ENCODE data around the gene LMNTD2.

DNA sequence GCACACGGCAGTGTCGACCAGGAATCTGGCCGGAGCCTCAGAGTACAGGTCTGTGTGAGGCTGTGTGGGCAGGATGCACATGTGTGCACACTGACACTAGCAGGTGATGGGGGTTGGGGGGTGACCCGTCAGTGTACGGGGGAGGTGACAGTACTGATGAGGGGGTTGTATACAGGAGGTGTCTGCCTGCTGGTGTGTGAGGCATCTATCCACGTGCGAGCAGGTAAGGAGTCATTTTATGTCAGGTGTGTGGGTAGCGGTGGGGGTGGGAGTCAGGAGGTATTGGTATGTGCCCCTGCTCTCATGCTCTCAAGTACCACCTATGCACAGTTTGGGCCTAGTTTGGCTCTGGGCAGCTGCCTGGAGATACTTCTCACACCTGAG is 11.3 kb upstream of the LMNTD2 start:
- TF ChIP-seq CTCF (IDR thresholded peaks at IDR 0.05), result no peak
- TF ChIP-seq POLR2A (IDR thresholded peaks at IDR 0.05), result no peak
